Natural killer cell treated with Interleukin-12 subunit alpha and Interleukin-12 subunit beta and Interleukin-15 and Interleukin-18, amount 100 ng/mL, for 72 hours (primary cell): Measurements from ENCODE around the gene SPATS2. TPM values are rescaled to one million over a fixed set of nuclear protein-coding genes. Genes with fewer than 3 reads are reported as not detected.

Experiments
- ATAC-seq, 2 donors: fragments of 150-1000 bp; cut with Tn5 transposase in 1 of 2; sonication (Bioruptor Pico), chemical (Tn5 transposase) in 1 of 2; 2 replicates each; pipeline ENCODE4 v1.10.0; 2021
- DNase-seq: peaks from one replicate; pipeline ENCODE4 v3.0.0; 2022; ENCODE audit warnings: low spot score
- H3K27ac Mint-ChIP-seq, 2 donors: 1 replicate in 1 of 2; 2 replicates in 1 of 2; pipeline ENCODE4 v1.8.0; 2022; ENCODE audit warnings: mixed read lengths in 2 of 2, mild to moderate bottlenecking in 1 of 2, moderate library complexity in 1 of 2
- H3K27me3 Mint-ChIP-seq, 2 donors: 1 replicate in 1 of 2; 2 replicates in 1 of 2; pipeline ENCODE4 v1.8.0; 2022; ENCODE audit warnings: mixed read lengths in 2 of 2
- H3K36me3 Mint-ChIP-seq: one replicate; pipeline ENCODE4 v1.8.0; 2022; ENCODE audit warnings: mixed read lengths
- H3K4me1 Mint-ChIP-seq, 2 donors: 1 replicate in 1 of 2; 2 replicates in 1 of 2; pipeline ENCODE4 v1.8.0; 2022; ENCODE audit warnings: low read depth in 2 of 2, mixed read lengths in 2 of 2, mild to moderate bottlenecking in 1 of 2
- H3K4me3 Mint-ChIP-seq: one replicate; pipeline ENCODE4 v1.8.0; 2022; ENCODE audit warnings: mixed read lengths
- H3K9me3 Mint-ChIP-seq: 2 replicates; pipeline ENCODE4 v1.8.0; 2022; ENCODE audit warnings: mixed read lengths
- total RNA-seq, 2 donors: library from RNA; stranded (reverse); gene quantifications; one replicate each; pipeline ENCODE4 v1.2.3, GENCODE V29; 2022

SPATS2 gene
- total RNA-seq, 2 donors from 2014 or later, result 13.7 to 21.1 TPM

DNA sequence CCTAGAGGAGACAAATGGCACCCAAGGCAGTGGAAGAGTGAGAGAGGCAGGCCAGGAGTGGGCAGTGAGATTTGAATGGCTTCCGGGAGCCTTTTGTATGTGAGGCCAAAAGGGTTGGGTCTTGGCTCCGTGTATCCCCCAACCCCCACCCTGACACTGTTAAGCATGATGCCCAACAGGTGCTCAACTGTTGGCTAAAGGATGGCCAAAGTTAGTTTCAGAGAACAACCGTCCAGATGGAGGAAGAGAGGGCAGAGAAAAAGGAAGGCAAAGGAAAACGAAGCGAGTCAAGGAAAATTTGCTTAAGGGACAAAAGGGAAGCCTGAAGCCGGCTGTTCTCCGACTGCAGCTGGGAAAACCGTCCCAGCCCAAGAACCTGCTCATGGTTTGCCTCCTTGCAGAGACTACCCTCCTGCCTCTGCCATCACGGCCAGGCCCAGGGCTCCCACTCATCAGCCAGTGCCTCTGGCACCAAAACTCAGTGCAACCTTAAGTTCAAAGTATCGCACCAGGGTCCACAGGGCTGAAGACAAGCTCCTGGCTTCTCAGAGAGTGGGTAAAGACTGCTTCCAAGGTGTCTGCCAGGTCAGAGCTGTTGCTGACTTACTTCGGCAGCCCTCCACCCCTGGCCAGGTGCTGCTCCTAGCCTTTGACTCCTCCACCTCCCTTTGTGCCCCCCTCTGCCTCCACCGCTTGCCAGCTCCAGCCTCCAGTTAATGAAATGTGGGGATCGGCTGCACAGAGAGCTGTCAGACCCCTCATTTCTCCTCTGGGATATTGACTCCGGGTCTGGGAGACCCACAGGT lies 26.1 kb upstream of the SPATS2 start:
- DNase-seq (no peak), ATAC-seq (no peak)
- peaks cover 26 to 29% of the 10 kb centered on the region in 2 donors for H3K4me1 Mint-ChIP-seq
- H3K9me3 Mint-ChIP-seq, result no peaks in the 10 kb centered on the region
- no peaks in the 10 kb centered on the region for H3K36me3 Mint-ChIP-seq
- no peak overlapping the region for H3K27ac Mint-ChIP-seq
- H3K4me3 Mint-ChIP-seq, result no peak overlapping the region
- H3K27me3 Mint-ChIP-seq, result peaks cover 34 to 59% of the 10 kb centered on the region in 2 donors

DNA sequence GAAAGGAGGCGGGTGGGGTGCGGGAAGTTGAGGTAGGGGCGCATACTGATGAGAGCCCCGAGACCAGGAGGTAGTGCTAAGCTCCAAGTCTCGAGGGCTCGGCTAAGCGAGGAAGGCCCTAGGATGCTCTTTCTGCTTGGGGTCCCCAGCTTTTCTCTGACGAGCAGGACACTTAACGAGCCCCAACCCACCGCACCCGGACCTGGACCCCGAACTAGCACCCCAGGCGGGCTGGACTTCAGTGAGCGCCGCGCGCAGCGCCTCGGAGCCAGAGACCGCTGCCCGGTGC lies 25.5 kb upstream of the SPATS2 start:
- Mint-ChIP-seq H3K4me3 (no peak overlapping the region), H3K4me1 (peaks cover 29 to 34% of the 10 kb centered on the region in 2 donors), H3K27me3 (peaks cover 39 to 64% of the 10 kb centered on the region in 2 donors), H3K36me3 (no peaks in the 10 kb centered on the region), H3K27ac (no peak overlapping the region), H3K9me3 (no peaks in the 10 kb centered on the region)
- ATAC-seq (no peak), DNase-seq (no peak)

DNA sequence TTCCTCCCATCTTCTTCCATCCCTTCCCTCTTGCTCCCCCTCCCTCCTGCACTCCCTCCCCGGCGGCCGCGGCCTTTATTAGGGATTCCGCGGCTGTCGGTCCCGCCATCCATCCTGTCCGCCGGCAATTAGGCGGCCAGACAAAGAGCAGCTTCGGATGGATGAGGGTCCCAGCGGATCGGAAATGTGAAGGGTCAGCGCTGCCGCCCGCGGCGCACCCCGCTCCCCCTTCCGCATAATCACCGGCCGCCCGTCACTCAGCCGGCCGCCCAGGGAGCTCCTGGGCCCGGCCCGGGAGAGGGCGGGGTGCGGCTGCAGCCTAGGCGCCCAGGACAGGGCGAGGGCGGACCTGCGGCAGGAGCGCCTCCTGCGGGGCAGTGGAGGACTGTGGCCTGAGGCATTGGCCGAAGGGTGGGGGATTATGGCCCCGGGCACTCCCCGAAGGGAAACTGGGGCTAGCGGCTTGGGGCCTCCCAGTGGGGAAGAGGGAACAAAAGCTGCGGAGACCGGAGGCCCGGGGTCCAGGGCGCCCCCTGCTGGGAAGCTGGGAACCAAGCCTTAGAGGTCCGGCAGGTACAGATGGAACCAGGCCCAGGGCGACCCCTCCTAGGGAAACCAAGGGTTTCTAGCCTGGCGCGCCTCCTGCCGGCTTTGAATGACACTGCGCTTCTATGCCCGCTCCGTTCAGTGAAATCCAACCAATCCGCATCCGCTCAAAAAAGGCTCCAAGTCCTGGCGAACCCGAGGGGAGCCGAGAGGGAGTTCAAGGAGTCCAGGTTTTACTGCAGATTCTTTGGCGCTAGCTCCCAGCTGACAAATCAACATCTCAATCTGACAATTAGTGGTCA lies 25.0 kb upstream of the SPATS2 start:
- Mint-ChIP-seq H3K4me1 (peaks cover 30 to 34% of the 10 kb centered on the region in 2 donors), H3K36me3 (no peaks in the 10 kb centered on the region), H3K27me3 (peaks cover 36 to 64% of the 10 kb centered on the region in 2 donors), H3K27ac (no peak overlapping the region), H3K4me3 (peak overlapping the region; percentile 26), H3K9me3 (no peaks in the 10 kb centered on the region)
- ATAC-seq (peak; percentile 84 to 89), DNase-seq (peak; percentile 81)

DNA sequence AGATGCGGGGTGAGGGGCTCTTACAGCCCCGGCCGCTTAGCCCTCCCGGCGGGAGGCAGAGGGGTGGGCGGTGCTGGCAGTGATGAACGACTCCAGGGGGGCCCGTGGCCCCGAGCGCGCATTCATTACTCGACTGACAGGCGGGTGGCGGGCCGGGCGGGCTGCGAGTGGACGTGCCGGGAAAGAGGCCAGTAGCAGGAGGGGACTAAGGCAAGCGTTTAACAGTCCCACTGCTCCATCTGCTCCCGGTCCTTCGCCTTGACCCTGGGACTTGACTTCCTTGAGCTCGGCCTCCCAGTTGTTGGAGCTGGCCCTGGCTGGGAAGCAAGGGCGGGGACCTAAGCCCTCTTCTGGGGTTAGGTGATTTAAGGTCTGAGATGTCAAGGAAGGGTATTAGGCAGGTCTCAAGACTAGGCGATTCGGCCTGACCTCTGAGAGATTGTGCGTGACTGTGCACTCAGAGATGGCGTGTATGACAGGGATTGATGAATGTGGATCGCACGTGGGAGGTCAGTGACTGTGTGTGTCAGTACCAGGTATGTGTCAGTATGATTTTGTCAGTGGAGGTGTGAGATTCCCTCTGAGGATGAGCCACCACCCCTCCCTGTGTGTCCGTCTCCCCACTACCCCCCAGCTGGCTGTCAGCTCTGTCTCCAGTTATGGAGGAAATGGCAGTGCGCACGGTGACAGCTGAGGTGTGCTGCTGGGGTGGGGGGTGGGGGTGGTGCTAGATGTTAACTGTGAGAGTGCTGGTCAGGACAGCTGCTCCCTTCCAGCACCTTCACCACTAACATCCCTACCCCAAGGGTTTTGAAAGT lies 24.1 kb upstream of the SPATS2 start:
- H3K27ac Mint-ChIP-seq, result no peak overlapping the region
- H3K9me3 Mint-ChIP-seq, result no peaks in the 10 kb centered on the region
- H3K4me1 Mint-ChIP-seq, result peaks cover 25 to 29% of the 10 kb centered on the region in 2 donors
- no peak for DNase-seq
- ATAC-seq, result peak in 1 of 2 donors; percentile 46
- peaks cover 29 to 56% of the 10 kb centered on the region in 2 donors for H3K27me3 Mint-ChIP-seq
- peak overlapping the region; percentile 26 for H3K4me3 Mint-ChIP-seq
- H3K36me3 Mint-ChIP-seq, result no peaks in the 10 kb centered on the region

DNA sequence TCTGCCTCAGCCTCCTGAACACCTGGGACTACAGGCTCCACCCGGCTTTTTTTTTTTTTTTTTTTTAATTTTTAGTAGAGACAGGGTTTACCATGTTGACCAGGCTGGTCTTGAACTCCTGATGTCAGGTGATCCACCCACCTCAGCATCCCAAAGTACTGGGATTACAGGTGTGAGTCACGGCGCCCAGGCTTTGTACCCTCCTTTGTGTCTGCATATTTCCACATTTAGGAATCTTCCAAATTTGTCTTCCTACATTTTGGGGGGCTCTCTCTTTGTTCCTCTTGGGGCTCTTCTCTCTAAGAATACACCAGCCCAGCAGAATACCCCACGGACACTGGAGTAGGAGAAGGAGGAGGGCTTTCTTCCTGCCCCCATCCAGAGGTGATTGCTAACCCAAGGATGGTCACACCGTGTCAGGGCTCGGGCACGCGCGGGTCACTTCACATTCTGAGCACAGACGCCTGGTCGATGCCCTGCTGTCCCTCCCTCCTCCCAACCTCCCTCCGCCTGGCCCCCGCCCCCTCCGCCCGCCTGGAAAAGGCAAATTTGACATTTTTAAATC lies 22.7 kb upstream of the SPATS2 start:
- H3K27ac Mint-ChIP-seq, result no peak overlapping the region
- DNase-seq, result no peak
- no peak overlapping the region for H3K4me3 Mint-ChIP-seq

DNA sequence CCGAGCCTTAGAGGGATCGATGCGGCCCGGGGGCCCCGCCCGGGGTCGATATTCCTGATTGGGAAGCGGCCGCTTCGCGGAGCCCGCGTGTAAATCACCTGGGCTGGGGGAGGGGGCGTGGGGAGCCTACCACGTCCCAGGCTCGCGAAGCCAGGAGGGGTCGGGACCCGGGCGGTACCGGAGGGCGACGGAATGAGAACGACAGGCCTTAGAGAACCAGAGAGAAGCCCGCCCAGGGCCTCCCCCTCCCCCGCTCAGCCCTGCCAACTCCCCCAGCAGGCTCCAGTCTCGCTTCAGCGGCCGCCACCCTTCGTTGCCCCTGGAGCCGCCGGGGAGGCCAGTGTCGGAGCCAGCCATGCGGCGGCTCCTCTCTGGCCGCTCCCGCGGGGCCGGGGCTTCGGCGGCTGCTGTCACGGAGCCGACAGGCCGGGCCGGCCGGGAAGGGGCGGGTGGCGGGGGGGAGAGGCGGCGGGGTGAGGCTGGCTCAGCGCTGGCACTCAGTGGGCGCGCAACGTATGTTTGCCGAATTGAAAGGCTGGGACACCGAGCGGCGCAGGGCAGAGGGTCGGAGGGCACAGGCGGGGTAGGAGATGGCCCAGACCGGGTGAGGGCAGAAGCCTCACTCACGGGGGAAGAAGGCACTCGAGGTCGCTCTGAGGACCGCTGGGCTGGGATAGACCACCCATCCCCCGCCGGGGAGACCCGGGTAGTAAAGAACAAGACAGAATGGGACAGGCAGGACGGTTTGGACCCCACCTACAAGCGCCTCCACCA lies 22.0 kb upstream of the SPATS2 start:
- Mint-ChIP-seq H3K4me3 (peak overlapping the region; percentile 81), H3K4me1 (peaks cover 25 to 29% of the 10 kb centered on the region in 2 donors), H3K27ac (no peak overlapping the region), H3K27me3 (peaks cover 21 to 50% of the 10 kb centered on the region in 2 donors), H3K36me3 (no peaks in the 10 kb centered on the region), H3K9me3 (no peaks in the 10 kb centered on the region)
- no peak for DNase-seq
- ATAC-seq, result no peak

More for the DNA sequence above, 22.7 kb upstream of the SPATS2 start:
- Mint-ChIP-seq H3K4me1 (peaks cover 25 to 29% of the 10 kb centered on the region in 2 donors), H3K27me3 (peaks cover 25 to 57% of the 10 kb centered on the region in 2 donors), H3K9me3 (no peaks in the 10 kb centered on the region), H3K36me3 (no peaks in the 10 kb centered on the region)
- no peak for ATAC-seq

DNA sequence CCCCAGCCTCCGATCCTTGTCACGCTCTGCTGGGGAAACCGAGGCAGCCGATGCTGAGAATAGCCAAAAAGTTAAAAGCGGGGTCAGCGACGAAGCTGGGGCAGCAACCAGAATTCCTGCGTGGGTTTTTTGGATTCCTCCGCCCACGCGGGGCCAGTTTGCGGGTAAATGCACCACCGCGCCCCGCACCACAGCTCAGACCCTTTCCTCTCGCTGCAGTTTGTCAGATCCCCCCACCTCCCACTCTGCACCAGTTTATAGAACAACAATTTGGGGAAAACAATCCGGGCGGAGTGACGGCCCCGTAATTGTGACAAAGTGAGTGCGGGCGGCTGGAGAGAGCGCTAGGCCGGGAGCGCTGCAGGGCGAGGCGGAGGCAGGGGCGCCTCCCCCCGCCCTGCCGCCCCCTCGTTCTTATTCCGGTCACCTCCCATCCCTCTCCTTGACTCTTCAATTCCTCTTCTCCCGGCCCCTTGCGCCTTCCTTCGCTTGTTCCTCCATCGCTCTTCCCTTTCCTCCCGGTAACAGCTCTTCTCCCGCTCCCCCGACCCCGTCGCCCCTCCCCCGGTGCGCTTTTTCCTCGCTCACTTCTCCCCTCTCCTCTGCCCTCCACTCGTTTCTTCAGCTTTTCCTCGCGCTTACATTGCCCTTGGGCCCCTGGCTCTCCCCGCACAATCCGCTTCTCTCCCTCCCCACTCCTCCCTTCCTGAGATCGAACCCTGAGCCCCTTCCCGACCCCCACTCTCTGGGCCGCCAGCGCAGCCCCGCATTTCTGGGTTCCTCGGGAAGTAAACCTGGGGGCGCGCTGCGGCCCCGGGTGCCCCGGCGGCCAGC lies 21.2 kb upstream of the SPATS2 start:
- ATAC-seq (no peak), DNase-seq (no peak)
- H3K36me3 Mint-ChIP-seq, result no peaks in the 10 kb centered on the region
- peaks cover 18 to 49% of the 10 kb centered on the region in 2 donors for H3K27me3 Mint-ChIP-seq
- no peaks in the 10 kb centered on the region for H3K9me3 Mint-ChIP-seq
- peaks cover 25 to 29% of the 10 kb centered on the region in 2 donors for H3K4me1 Mint-ChIP-seq
- peak overlapping the region; percentile 81 for H3K4me3 Mint-ChIP-seq
- H3K27ac Mint-ChIP-seq, result no peak overlapping the region

DNA sequence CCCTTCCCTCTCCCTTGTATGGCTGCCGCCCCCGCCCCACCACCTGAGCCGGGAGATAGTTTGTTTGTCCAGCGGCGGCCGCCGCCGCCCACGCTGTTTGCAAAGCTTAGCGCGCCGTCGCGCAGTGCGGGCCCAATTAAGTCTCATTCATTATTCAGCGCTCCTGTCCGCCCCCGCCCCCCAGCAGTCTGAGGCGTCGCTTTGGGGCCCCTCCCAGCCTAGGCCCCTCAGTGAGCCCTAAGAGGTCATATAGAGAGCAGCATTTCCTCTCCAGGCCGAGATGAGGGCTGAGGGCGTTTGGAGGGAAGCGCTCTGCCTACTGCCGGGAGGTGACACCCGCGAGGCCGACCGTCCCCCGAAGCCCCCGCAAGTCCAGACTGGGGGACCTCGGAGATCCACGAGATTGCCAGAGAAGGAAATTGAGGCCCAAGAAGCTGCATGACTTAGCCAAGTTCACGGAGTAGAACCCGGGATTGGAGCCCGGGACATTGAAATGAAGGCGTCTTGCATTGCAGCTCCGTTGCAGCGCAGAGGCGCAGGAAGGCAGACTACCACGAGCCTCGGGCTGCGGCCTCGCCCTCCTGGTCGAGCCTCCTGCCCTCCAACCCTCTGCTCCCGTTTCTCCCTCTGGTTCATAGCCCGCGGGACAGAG lies 20.5 kb upstream of the SPATS2 start, which contains the start of gene DNAJC22:
Gene DNAJC22, plus strand, starts transcription at position 230 of the 652 bp plus-strand sequence. CDS start 1,985 bp downstream, outside the sequence.
- DNase-seq, result peak; percentile 66
- Mint-ChIP-seq H3K27ac (no peak within 1 kb of the TSS), H3K4me3 (peak within 1 kb of the TSS; percentile 81), H3K27me3 (peaks cover 18 to 50% of the 10 kb centered on the region in 2 donors), H3K9me3 (no peaks in the 10 kb centered on the region), H3K36me3 (no peaks in the 10 kb centered on the region), H3K4me1 (peaks cover 25 to 29% of the 10 kb centered on the region in 2 donors)
- ATAC-seq, result no peak

DNA sequence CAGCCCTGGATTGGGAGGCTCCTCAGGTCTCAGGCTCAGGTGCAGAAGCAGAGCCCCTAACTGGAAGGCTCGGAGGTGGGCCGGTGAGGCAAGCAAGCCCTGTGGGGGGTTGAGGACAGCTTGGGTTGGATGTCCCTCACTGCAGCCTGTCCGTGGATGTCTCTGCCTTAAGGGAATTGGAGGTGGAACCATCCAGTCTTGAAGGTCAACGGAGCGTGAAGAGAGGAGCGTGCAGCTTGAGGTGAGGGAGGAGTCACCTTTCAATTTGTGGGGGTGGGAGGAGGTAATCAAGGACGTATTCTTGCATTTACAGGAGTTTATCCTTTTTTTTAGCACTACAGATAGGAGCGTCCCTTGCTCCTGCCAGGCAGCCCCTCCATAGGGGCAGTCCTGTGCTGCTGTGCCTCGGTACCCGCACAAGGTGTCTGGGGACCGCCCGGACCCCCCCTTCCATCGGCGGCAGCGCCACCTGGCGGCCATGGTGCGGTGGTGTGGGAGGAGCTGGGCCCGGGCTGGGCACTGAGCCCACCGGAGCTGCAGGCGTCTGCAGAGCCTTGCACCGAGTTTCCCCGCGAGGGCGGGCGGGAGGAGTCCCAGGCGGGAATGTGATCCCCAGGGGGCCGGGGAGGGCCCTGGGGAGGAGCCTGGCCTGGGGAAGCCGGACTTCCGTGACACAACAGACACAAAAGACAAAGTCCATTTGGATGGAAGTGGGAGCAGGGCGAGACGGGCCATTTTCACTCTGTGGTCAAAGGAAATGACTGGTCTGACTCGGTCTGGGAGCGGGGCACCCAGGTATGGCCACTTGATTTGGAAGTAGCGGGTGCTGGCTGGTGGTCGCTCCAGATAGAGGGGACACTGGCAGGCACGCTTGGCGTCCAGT lies 19.7 kb upstream of the SPATS2 start:
- Mint-ChIP-seq H3K27ac (no peak overlapping the region), H3K36me3 (no peaks in the 10 kb centered on the region), H3K4me1 (peaks cover 25 to 29% of the 10 kb centered on the region in 2 donors), H3K4me3 (peak overlapping the region; percentile 81), H3K27me3 (peaks cover 19 to 52% of the 10 kb centered on the region in 2 donors), H3K9me3 (no peaks in the 10 kb centered on the region)
- peak; percentile 81 for DNase-seq
- peak; percentile 80 to 87 for ATAC-seq

DNA sequence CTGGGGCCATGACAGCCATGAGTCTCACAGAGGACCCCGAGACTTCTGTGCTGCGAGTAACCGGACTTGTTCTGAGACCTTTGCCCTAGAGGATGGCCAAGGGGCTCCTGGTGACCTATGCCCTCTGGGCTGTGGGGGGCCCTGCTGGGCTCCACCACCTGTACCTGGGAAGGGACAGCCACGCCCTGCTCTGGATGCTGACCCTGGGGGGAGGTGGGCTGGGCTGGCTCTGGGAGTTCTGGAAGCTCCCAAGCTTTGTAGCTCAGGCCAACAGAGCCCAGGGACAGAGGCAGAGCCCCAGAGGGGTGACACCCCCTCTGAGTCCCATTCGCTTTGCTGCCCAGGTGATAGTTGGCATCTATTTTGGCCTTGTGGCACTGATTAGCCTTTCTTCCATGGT lies 18.5 kb upstream of the SPATS2 start:
- Mint-ChIP-seq H3K27ac (no peak overlapping the region), H3K4me1 (peaks cover 15 to 22% of the 10 kb centered on the region in 2 donors), H3K4me3 (no peak overlapping the region), H3K36me3 (no peaks in the 10 kb centered on the region), H3K27me3 (peaks cover 19 to 52% of the 10 kb centered on the region in 2 donors), H3K9me3 (no peaks in the 10 kb centered on the region)
- ATAC-seq (no peak), DNase-seq (no peak)

DNA sequence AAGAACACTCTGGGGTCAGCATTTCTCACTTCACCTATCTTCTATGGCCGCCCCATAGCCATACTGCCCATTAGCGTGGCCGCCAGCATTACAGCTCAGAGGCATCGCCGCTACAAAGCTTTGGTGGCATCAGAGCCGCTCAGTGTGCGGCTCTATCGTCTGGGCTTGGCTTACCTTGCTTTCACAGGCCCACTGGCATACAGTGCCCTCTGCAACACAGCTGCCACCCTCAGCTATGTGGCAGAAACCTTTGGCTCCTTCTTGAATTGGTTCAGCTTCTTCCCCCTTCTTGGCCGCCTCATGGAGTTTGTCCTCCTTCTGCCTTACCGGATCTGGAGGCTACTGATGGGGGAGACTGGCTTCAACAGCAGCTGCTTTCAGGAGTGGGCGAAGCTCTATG lies 18.0 kb upstream of the SPATS2 start:
- Mint-ChIP-seq H3K4me1 (peaks cover 11 to 20% of the 10 kb centered on the region in 2 donors), H3K4me3 (no peak overlapping the region), H3K9me3 (no peaks in the 10 kb centered on the region), H3K27me3 (peaks cover 19 to 50% of the 10 kb centered on the region in 2 donors), H3K27ac (no peak overlapping the region), H3K36me3 (no peaks in the 10 kb centered on the region)
- DNase-seq (no peak), ATAC-seq (no peak)
